NAMALWA (cell line): ENCODE data around the gene TSFM.
A peak's percentile ranks its signal among the peaks of the same experiment; 100 is the strongest.

Experiments
- DNase-seq: peaks from one replicate; pipeline ENCODE4 v3.0.0-alpha.2; 2015; ENCODE audit warnings: low spot score

Gene TSFM

DNA sequence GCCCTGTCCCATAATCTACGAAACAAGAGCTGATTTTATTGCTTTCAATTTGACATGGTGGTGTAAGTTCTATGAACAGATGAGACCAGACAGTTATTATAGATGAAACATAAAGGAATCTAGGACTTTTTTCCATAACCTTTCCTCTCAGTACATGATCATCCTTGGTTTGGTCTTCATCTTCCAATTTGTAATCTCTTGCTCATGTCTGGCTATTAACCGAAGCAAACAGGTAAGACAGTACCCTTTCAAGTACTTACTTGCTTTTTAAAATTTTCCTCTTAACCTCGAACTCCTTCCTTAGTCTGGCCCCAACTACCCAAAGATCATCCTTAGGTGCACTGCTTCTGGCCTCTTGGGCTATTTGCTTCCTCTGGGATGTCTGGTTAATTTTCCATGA, 36.6 kb upstream of the TSFM start:
- no peak for DNase-seq

DNA sequence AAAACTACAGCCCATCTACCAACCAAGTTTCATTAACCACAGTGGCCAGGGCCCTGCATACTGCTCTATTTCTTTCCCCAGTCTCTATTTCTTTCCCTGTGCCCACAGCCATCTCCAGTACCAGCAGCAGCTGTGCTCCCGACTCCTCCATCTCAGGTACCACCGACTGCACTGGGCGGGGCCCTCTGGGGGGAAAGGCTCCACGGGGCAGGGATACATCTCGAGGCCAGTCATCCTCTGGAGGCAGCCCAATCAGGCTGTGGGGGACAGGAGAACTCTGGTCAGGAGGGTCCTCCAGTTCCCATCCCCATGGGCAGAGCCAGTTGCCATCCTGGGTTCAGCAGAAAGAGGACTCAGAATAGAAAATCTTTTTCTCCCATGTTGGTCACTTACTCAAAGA, 33.5 kb upstream of the TSFM start:
- DNase-seq, result no peak

DNA sequence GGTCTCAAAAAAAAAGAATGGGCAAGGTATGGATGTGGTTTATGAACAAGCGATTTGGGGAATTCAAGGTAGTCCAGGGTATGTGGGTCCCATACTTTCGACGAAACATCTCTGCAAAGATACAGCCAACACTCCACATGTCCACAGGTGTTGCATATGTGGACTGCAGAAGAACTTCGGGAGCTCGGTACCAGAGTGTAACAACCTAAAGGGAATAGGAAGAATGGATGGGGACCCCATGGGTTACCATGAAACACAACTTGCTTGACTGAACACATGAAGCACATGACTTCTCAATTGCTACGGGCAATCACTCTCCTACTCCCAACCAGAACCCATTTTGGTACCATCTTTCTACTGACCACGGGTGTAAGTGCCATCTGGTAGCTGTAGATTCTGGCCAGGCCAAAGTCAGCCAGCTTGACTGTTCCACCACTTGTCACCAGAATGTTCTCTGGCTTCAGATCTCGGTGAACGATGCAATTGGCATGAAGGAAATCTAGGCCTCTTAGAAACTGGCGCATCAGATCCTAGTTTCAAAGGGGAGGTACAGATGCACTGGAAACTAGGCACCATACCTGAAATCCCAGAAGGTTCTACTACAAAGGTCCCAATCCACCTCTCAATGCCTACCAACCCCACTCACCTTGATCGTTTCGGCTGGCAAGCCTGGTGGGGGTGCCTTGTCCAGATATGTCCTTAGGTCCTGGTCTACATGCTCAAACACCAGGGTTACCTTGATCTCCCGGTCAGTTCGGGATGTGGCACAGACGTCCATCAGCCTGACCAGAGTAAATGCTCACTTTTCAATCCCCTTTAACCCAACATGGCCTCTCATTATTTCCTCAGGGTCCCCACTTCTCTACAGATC, 31.8 kb upstream of the TSFM start:
- no peak for DNase-seq

DNA sequence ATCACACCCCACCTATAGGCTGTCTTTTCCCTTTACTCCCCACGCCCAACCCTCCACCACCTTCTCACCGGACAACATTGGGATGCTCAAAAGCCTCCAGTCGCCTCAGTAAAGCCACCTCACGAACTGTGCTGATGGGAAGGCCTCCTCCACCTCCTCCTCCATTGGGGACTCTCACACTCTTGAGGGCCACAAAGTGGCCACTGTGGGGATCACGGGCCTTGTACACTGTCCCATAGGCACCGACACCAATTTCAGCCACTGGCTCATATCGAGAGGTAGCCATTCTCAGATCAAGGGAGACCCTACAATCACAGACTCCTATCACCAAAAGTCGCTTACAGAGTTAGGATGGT, 31.2 kb upstream of the TSFM start:
- no peak for DNase-seq

DNA sequence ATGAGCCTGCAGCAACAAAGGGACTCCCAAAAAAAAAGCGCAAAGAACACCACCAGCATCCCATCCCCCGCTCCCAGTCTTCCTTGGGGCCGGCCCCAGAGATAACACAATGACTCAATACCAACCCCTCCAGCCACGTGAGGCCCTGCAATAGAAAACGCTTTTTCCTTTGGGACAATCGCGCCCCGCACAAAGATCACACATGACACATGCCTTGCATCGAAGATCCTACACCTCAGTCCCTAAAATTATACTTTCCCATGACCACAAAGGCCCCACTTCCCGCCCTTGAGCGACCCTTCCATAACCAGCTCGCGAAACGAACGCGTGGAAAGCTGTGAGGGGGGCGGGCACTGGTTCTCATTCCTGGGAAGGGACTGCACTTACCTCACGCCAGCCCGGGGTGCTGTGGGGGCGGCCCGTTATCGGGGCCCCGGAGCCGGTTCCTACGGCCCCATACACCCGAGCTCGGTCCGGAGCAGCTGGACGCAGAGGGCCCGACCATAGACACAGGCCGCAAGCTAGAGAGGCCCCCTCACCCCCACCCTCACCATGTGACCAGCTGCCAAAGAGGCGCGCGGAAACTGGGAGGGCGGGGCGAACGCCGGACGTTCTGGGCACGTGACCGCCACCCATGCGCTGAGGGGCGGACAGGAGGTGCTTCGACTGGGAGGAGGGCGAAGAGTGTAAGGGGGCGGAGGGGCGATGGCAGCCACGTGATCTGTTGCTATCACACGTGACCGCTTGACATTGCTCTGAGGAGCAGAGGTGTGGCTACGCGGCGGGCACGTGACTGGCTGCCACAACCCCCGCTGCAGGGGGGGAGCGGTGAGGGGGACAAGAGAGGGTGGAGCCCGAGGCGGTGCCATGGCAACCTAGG, 30.6 kb upstream of the TSFM start, which contains the start of gene CDK4:
TSS of gene CDK4 (minus strand) at position 523 of the 880 bp plus-strand sequence. CDS start 593 bp downstream, outside the sequence.
- DNase-seq, result peak; percentile 99

DNA sequence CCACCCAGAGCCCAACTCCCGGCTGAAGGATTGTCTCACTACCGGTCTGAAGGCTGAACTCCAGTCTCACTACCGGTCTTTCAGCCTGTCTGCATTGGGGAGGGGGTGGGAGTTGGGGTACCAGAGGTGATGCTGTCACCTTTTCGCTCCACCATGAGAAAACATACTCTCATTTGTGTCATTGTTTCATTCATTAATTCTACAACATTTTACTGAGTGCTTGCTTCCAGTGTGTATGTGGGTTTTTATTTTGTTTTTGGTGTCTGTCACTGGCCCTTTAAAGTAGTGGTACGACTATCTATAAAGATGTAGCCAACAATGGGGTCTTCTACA, 30.0 kb upstream of the TSFM start:
- no peak for DNase-seq

DNA sequence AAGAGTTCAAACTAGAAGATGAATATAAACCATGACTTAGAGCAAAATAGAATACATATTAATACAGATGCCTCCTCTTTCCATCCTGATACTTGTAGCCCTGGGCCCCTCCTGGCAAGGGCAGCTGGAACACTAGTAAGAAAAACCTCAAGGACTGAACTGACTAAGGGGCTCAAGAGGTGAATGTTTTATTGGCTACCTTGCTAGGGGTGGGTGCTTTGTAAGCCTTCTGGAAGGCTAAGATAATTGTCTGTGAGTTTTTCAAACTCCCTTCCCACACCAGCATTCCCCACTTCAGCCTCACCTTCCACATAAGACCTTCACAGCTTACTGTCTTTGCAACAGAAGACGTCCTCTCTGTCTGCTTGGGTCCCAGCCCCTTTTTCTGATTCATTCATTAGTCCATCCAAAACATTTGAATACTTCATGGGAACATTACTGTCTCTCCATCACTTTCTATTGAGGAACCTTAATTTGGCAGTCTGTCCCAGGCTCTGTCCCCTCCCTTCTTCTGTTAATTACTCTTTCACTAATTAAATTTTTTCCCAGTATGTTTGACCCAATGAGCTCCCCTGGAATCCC, 28.7 kb upstream of the TSFM start:
- DNase-seq, result no peak

DNA sequence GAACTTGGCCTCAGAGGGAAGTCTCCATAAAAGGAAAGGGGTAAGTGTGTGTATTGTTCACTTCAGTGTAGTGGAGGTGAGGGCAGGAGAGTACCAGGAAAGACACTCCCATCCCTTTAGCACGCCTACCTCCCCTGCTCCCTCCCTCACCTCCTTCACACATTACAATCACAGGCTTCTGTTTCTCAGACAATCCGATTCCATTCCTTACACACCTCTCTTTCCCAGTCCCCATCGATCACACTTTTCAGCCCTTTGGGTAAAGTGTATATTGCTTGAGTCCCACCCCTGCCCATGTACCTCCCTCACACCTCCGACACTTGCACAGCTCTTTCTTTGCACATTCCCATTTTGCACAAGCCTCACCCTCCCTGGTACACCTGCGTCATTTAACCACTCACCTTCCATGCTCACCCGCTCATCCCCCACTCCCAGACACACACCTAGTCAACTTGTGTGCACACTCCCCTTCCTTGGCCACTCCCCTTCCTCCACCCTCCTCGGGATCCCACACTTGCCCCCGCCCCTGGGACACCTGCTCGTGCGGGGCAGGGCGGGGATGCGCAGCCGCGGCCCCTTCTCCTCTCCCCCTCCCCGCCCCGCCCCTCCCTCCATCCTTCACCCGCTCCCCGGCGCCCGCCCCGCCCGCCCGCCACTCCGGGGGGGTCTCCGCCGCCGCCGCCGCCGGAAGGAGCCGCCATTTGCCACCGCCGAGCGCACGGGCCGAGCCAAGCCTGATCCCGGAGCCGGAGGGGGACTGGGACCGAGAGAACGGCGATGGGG, 28.0 kb upstream of the TSFM start, which contains the start of gene MARCHF9:
TSS of gene MARCHF9 (plus strand) at position 693 of the 783 bp plus-strand sequence. CDS start 426 bp downstream, outside the sequence.
- peak; percentile 88 for DNase-seq

DNA sequence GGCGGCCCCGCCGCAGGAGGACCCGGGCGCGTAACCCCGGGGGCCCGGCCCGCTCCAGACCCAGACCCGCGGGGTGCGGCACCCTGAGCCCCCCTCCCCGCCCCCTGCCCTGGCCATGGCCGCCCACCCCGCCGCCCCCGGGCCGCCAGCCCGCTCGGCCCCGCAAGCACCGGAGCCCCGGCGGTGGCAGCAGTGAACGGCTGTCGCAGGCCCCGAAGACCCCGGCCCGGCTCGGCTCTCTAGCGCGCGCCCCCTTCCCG, 27.5 kb upstream of the TSFM start:
- no peak for DNase-seq

DNA sequence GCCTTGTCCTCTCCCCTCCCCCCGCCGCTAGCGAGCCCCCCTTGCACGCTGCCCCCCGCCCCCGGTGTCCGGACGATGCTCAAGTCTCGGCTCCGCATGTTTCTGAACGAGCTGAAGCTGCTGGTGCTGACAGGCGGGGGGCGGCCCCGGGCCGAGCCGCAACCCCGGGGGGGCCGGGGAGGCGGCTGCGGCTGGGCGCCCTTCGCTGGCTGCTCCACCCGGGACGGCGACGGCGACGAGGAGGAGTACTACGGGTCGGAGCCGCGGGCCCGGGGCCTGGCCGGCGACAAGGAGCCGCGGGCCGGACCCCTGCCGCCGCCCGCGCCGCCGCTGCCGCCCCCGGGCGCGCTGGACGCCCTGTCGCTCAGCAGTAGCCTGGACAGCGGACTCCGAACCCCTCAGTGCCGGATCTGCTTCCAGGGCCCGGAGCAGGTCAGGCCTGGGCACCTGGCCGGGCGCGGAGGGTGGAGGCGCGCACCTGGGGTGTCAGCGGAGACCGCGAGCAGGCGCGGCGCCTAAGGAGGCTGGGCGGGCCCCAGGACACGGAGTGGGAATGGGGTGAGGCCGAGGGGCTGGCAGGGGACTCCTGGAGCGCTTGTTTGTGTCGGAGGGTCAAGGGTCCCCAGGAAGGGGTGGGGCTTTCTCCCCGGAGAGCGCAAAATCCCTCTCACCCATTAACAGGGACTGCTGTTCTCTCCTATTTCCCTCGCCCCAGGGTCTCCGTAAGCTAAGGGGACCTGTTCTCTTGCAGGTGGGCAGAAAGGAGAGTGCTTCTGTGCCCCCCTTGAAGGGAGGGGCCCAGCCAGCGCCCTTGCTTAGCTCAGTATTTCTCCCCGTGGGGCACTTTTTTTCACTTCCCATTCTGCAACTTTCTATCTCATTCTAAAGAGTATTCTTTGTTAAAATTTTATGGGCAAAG, 26.9 kb upstream of the TSFM start:
- peak; percentile 57 for DNase-seq

DNA sequence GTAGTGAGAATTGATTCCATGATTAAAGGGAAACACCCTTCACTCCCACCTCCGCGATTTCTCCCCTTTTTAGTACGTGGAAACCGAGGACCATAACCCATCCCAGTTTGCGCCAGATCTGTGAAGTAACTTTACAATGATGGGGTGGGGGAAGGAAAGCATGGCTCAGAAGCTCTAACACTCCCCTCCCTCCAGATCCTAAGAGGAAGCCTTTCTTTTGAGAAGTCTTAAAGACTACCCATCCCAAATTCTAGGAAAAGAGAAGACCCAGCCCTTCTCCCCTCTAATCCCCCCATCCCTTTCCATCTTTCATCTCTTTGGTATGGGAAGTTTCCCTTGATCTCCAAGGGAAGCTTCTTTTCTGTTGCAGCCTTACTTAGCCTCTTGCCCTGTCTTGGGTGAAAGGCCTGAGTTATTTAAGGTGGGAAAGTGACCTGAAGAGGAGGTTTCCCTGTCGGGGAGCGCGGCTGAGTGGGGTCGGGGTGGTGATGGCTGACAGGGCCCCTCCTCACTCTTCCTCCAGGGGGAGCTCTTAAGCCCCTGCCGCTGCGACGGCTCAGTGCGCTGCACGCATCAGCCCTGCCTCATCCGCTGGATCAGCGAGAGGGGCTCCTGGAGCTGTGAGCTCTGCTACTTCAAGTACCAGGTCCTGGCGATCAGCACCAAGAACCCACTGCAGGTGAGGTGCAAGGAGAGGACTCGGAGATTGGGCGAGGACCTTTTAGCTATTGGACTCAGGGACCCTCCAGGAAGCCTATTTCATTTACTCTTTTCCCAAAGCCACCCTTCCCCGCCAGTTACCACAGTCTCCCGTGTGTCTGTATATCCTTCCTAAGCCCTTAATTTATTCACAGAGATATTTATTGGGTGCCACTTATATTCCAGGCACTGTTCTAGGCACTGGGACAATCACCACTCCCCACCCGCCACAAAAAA, 25.9 kb upstream of the TSFM start:
- peak; percentile 82 for DNase-seq

DNA sequence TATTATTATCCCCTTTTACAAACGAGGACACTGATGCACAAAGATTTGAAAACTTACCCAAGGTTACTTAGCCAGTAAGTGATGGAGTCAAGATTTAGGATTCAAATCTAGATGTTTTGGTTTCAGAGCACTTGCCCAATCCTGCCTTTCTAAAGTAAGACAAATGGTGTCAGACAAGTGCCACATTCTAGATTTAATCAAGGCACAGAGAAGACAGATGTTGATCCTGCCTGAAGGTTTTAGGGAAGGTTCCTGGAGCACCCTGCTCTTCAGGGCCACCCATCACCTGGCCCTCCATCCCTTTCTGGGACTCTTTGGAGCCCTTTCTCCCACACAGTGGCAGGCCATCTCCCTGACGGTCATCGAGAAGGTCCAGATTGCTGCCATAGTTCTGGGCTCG, 24.8 kb upstream of the TSFM start:
- no peak for DNase-seq

DNA sequence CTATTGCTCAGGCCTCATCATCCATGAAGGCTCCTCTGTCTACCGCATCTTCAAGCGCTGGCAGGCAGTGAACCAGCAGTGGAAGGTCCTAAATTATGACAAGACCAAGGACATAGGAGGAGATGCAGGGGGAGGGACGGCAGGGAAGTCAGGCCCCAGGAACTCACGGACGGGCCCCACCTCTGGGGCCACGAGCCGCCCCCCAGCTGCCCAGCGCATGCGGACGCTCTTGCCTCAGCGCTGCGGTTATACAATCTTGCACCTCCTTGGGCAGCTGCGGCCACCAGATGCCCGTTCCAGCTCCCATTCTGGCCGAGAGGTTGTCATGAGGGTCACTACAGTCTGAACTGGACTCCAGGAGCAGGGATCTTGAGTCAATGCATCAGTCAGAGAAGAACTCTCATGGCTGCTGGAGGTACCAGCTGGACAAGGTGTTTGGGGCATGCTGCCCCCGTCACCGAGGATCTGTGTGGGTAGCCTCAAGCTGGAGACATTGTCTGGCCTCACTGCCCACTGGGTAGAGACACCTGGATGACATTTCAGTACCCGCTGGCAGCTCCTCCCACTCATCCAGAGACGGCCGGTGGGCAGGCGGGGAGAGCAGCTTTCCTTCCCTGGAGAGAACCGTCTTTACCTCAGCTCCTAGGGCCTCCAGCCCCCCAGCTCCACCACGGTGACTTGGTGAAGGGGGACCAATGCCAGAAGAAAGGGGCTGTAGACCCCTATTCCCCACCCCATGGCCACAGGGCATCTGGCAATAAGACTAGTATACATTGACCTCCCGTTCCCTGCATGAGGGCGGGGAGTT, 23.8 kb upstream of the TSFM start:
- DNase-seq, result no peak

DNA sequence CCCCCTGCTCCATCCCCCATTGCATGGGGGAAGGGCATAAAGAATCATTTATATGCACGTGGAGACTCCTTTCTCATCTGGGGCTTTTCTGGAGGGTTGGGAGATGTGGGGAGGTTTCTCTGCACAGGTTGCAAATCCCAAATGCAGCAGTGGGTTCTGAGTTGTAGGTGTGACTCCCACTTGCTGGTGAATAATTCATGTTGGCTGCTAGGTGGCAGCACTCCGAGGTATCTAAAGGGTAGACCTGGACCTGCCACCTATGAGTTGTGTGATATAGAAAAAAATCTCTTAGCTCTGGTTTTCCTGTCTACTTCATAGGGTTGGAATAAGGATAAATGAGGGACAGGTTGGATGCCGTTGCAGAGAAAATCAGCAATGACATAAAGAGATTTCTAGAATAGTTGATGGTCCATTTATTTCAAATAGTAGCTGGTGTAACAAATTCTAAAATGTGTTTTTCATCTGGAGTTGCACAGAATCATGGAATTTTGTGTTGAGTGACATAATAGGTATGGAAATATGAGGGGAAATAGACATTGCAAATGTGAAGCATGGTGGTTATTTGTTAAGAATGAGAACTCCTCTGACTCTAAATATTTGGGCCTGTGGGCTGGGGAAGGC, 23.1 kb upstream of the TSFM start:
- peak; percentile 68 for DNase-seq

DNA sequence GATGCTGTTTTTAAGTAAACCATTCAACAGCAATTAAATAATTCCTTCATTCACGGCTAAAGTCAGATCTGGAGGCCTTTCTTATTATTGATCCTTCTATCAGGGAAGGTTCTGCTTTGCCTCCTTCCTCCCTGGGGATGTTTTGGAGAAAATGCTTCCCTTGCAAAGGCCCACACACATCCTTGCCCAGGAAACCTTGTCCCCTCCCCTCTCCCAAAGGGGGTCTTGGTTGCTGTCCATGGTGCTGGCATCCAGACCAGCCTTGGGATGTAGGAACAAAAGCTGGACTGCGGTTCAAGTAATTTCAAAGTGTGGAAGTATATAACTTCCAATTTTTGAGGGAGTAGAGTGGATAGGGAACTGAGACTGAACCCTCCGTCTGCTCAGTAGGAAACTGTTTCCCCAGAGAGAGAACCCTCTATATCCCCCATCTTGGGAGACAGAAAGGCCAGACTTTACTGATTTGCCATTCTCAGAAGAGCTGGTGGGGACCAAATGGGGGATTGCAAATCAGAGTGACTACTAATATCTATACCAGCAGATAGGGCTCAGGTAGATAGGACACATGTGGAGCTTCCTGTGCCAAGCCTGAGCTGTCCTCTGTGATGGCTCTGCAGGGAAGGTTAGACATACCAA, 22.1 kb upstream of the TSFM start:
- no peak for DNase-seq

DNA sequence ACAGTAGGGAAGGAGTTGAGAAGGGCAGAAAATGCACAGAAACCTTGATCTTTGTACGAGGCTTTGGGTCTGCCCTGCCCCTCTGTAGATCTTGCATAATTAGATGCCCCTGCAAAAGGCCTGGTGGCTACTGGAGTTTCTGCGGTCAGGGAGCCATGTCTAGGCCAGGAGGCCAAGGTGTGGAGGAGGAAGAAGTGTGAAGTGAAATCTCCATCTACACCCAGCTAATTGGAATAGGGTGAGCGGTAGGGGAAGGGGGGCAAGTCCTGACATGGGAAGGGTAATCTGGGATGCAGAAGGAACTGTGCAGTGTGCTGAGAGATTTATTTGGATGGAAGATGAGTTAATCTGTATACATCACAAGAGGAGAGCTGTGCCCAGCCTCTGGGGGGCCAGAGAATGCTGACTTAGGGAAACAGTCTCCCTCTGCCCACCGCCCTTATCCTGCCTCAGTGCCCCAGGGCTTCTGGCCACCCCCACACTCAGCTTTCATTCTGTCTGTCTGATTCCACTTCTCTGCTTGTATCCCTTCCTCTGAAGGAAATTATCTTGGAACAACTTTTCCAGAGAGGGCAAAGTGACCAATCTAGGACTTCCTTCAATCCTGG, 21.1 kb upstream of the TSFM start:
- DNase-seq, result no peak

DNA sequence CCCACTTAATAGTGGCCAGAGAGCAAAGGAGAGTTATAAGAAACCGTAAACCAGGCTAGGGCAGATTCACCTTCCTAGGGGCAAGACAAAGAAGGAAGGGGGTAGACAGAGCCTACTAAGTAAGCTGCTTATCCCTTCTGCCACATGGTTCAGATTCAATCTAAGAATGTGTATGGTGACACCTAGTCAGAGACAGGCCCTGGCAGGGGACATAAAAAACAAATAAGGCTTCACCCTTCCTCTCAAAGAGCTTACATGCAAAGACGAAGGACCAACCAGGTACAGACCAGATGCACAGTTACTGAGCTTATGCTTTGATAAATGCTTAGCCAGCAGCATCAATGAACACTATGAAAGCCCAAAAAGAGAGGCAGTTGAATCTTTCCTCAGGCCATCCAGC, 20.1 kb upstream of the TSFM start:
- DNase-seq, result no peak
